ENCODE measurements around the gene TOGARAM2. TPM values are rescaled to one million over a fixed set of nuclear protein-coding genes. Genes with fewer than 3 reads are reported as not detected.

Gene TOGARAM2
- total RNA-seq, 1 donor from 2014 or later: 0.23 TPM

- H3K27me3 Mint-ChIP-seq (ENCODE audit: unreplicated experiment): peaks cover 8% of the 10 kb centered on the region
- TF ChIP-seq, protein P1, sequence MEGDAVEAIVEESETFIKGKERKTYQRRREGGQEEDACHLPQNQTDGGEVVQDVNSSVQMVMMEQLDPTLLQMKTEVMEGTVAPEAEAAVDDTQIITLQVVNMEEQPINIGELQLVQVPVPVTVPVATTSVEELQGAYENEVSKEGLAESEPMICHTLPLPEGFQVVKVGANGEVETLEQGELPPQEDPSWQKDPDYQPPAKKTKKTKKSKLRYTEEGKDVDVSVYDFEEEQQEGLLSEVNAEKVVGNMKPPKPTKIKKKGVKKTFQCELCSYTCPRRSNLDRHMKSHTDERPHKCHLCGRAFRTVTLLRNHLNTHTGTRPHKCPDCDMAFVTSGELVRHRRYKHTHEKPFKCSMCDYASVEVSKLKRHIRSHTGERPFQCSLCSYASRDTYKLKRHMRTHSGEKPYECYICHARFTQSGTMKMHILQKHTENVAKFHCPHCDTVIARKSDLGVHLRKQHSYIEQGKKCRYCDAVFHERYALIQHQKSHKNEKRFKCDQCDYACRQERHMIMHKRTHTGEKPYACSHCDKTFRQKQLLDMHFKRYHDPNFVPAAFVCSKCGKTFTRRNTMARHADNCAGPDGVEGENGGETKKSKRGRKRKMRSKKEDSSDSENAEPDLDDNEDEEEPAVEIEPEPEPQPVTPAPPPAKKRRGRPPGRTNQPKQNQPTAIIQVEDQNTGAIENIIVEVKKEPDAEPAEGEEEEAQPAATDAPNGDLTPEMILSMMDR (IDR thresholded peaks at IDR 0.05; ENCODE audit: unreplicated experiment): no peak
- H3K36me3 Mint-ChIP-seq (ENCODE audit: low read depth, unreplicated experiment): no peaks in the 10 kb centered on the region
- no peak for DNase-seq (ENCODE audit: low spot score)
- H3K4me1 Mint-ChIP-seq (ENCODE audit: unreplicated experiment): no peaks in the 10 kb centered on the region
- H3K27ac Mint-ChIP-seq (ENCODE audit: unreplicated experiment): no peak overlapping the region
- H3K9me3 Mint-ChIP-seq (ENCODE audit: unreplicated experiment): no peaks in the 10 kb centered on the region
- no peak overlapping the region for H3K4me3 Mint-ChIP-seq (ENCODE audit: unreplicated experiment)
Observed at GRCh38 chr2:28979041-28979440, 2.1 kb upstream of the TOGARAM2 start.

GRCh38 chr2:28979576-28980366, 1.3 kb upstream of the TOGARAM2 start:
- Mint-ChIP-seq H3K36me3 (ENCODE audit: low read depth, unreplicated experiment) (no peaks in the 10 kb centered on the region), H3K4me3 (ENCODE audit: unreplicated experiment) (no peak overlapping the region), H3K27me3 (ENCODE audit: unreplicated experiment) (peaks cover 8% of the 10 kb centered on the region), H3K4me1 (ENCODE audit: unreplicated experiment) (no peaks in the 10 kb centered on the region), H3K9me3 (ENCODE audit: unreplicated experiment) (no peaks in the 10 kb centered on the region), H3K27ac (ENCODE audit: unreplicated experiment) (no peak overlapping the region)
- DNase-seq (ENCODE audit: low spot score): no peak
- TF ChIP-seq, protein P1 (IDR thresholded peaks at IDR 0.05; ENCODE audit: unreplicated experiment): no peak

DNA sequence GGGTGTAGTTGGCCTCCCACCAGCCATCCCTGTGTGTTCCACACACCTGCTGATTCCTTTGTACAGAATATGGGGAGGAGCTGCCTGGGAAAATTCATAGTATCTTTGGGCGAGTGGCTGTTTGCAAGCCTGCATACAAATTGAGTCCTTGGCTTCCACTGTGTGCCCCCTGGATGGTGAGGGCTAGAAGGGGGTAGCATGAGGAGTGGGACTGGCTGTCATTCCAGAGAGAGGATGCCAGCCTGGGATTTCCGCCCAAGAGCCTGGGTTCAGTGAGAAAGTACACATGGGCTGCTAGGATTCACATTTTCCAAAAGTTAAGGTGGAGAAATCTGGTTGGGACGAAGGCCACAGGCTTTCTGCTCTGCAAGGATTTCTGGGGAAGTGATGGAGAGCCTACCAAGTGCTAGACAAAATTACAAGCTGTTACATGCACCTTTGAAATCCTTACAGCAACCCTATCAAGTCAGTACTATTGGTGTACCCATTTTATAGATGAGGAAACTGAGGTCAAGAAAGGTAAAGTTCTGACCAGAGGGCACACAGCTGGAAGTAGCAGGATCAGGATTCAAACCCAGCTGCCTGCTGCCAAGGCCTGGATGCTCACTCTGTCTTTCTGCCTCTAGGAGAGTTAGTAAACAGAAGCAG, 606 bp upstream of the TOGARAM2 start:
- DNase-seq (ENCODE audit: low spot score): no peak
- no peaks in the 10 kb centered on the region for H3K4me1 Mint-ChIP-seq (ENCODE audit: unreplicated experiment)
- H3K27ac Mint-ChIP-seq (ENCODE audit: unreplicated experiment): no peak overlapping the region
- TF ChIP-seq, protein P1 (IDR thresholded peaks at IDR 0.05; ENCODE audit: unreplicated experiment): no peak
- no peak overlapping the region for H3K4me3 Mint-ChIP-seq (ENCODE audit: unreplicated experiment)
- no peaks in the 10 kb centered on the region for H3K36me3 Mint-ChIP-seq (ENCODE audit: low read depth, unreplicated experiment)
- no peaks in the 10 kb centered on the region for H3K9me3 Mint-ChIP-seq (ENCODE audit: unreplicated experiment)
- peaks cover 8% of the 10 kb centered on the region for H3K27me3 Mint-ChIP-seq (ENCODE audit: unreplicated experiment)

GRCh38 chr2:28981620-28982376, 700 bp downstream of the TOGARAM2 start:
- H3K36me3 Mint-ChIP-seq (ENCODE audit: low read depth, unreplicated experiment): peaks cover 2% of the 10 kb centered on the region
- peaks cover 6% of the 10 kb centered on the region for H3K27me3 Mint-ChIP-seq (ENCODE audit: unreplicated experiment)
- H3K27ac Mint-ChIP-seq (ENCODE audit: unreplicated experiment): no peak overlapping the region
- TF ChIP-seq, protein P1 (IDR thresholded peaks at IDR 0.05; ENCODE audit: unreplicated experiment): no peak
- H3K4me1 Mint-ChIP-seq (ENCODE audit: unreplicated experiment): peaks cover 6% of the 10 kb centered on the region
- DNase-seq (ENCODE audit: low spot score): no peak
- no peak overlapping the region for H3K4me3 Mint-ChIP-seq (ENCODE audit: unreplicated experiment)
- H3K9me3 Mint-ChIP-seq (ENCODE audit: unreplicated experiment): no peaks in the 10 kb centered on the region
